Measurements from ENCODE around the gene PVALB.

- TF ChIP-seq CTCF (IDR thresholded peaks at IDR 0.05; ENCODE audit: low read depth, low read length, missing input control) (no peak), EGR1 (IDR thresholded peaks at IDR 0.05; ENCODE audit: low read depth in 2 of 2) (no peak), RAD21 (IDR thresholded peaks at IDR 0.05) (no peak), MAX (IDR thresholded peaks at IDR 0.05) (no peak), SP1 (IDR thresholded peaks at IDR 0.05) (no peak), ATF3 (IDR thresholded peaks at IDR 0.05) (no peak), RXRA (IDR thresholded peaks at IDR 0.05) (no peak), GABPA (IDR thresholded peaks at IDR 0.05 in 1 of 2, conservative IDR thresholded peaks at IDR 0.05 in 1 of 2) (no peak), REST (IDR thresholded peaks at IDR 0.05) (no peak), ZBTB33 (IDR thresholded peaks at IDR 0.05) (no peak), NR2F2 (IDR thresholded peaks at IDR 0.05) (no peak), TAF1 (conservative IDR thresholded peaks at IDR 0.05) (no peak)
Observed at GRCh38 chr22:36864454-36865215, 47.8 kb upstream of the PVALB start.

Data from liver (tissue), 3 donors.